Mesenchymal stem cell (in vitro differentiated cells and primary cell): ENCODE measurements around the gene PCMT1.

Source experiments
- DNase-seq: peaks from one replicate; pipeline ENCODE4 v3.0.0-alpha.2; 2013
- H2AFZ ChIP-seq: one replicate; pipeline ENCODE4 v1.6.1; 2013; ENCODE audit warnings: low read depth, mild to moderate bottlenecking, control low read depth, inconsistent platforms, low read length, moderate library complexity
- H2AK5ac ChIP-seq: 2 replicates; pipeline ENCODE4 v1.6.1; 2013; ENCODE audit warnings: low read length, moderate library complexity, mild to moderate bottlenecking, inconsistent platforms; ENCODE audit not compliant: severe bottlenecking
- H2BK120ac ChIP-seq: one replicate; pipeline ENCODE4 v1.6.1; 2013; ENCODE audit warnings: low read depth, mild to moderate bottlenecking, inconsistent platforms, low read length, moderate library complexity
- H2BK12ac ChIP-seq, 2 experiments: one replicate each; pipeline ENCODE4 v1.6.1; 2013; ENCODE audit warnings: inconsistent platforms in 2 of 2, low read length in 2 of 2, mild to moderate bottlenecking in 2 of 2, moderate library complexity in 2 of 2, control low read depth in 1 of 2
- H2BK15ac ChIP-seq: one replicate; pipeline ENCODE4 v1.6.1; 2013; ENCODE audit warnings: mild to moderate bottlenecking, low read depth, inconsistent platforms; ENCODE audit not compliant: poor library complexity, severe bottlenecking
- H2BK5ac ChIP-seq: 2 replicates; pipeline ENCODE4 v1.6.1; 2013; ENCODE audit warnings: low read depth, mild to moderate bottlenecking, low read length, control low read depth, inconsistent platforms; ENCODE audit not compliant: poor library complexity, severe bottlenecking
- H3K14ac ChIP-seq, 2 experiments: one replicate each; pipeline ENCODE4 v1.6.1; 2013; ENCODE audit warnings: inconsistent platforms in 2 of 2, low read length in 2 of 2, control low read depth in 1 of 2, mild to moderate bottlenecking in 1 of 2, moderate library complexity in 1 of 2
- H3K18ac ChIP-seq, 2 experiments: one replicate each; pipeline ENCODE4 v1.6.1; 2013; ENCODE audit warnings: inconsistent platforms in 2 of 2, low read length in 2 of 2, control low read depth in 1 of 2, low read depth in 1 of 2, mild to moderate bottlenecking in 1 of 2
- H3K23ac ChIP-seq, 2 experiments: one replicate each; pipeline ENCODE4 v1.6.1; 2013; ENCODE audit warnings: inconsistent platforms in 2 of 2, low read length in 2 of 2, mild to moderate bottlenecking in 2 of 2, moderate library complexity in 2 of 2, control low read depth in 1 of 2
- H3K27ac ChIP-seq: 2 replicates; pipeline ENCODE4 v1.5.1; 2013; ENCODE audit warnings: mild to moderate bottlenecking, moderate library complexity, low read length, control low read depth, inconsistent platforms; ENCODE audit not compliant: poor library complexity, severe bottlenecking
- H3K27me3 ChIP-seq, 2 experiments: 2 replicates each; pipeline versions ENCODE4 v1.6.1 to v1.7.0; 2013; ENCODE audit warnings: low read length in 2 of 2, mild to moderate bottlenecking in 2 of 2, moderate library complexity in 2 of 2, control low read depth in 1 of 2, inconsistent platforms in 1 of 2; ENCODE audit not compliant: control insufficient read depth in 1 of 2, insufficient read depth in 1 of 2
- H3K36me3 ChIP-seq, 2 experiments: 2 replicates each; pipeline versions ENCODE4 v1.6.1 to v1.7.0; 2013; ENCODE audit warnings: low read length in 2 of 2, control low read depth in 1 of 2, inconsistent platforms in 1 of 2, low read depth in 1 of 2, mild to moderate bottlenecking in 1 of 2; ENCODE audit not compliant: insufficient read depth in 2 of 2, control insufficient read depth in 1 of 2
- H3K4ac ChIP-seq, 2 experiments: one replicate each; pipeline ENCODE4 v1.6.1; 2013; ENCODE audit warnings: inconsistent platforms in 2 of 2, low read length in 2 of 2, mild to moderate bottlenecking in 2 of 2, moderate library complexity in 2 of 2, control low read depth in 1 of 2, low read depth in 1 of 2
- H3K4me1 ChIP-seq: 2 replicates; pipeline ENCODE4 v1.6.1; 2013; ENCODE audit warnings: low read depth, low read length, control low read depth; ENCODE audit not compliant: control insufficient read depth, insufficient read depth
- H3K4me2 ChIP-seq: 2 replicates; pipeline ENCODE4 v1.6.1; 2013; ENCODE audit warnings: low read length, mild to moderate bottlenecking, inconsistent platforms; ENCODE audit not compliant: poor library complexity, severe bottlenecking
- H3K4me3 ChIP-seq, 2 experiments: 2 replicates each; pipeline versions ENCODE4 v1.5.1 to v1.7.0; 2013; ENCODE audit warnings: low read length in 2 of 2, mild to moderate bottlenecking in 2 of 2, control low read depth in 1 of 2, low read depth in 1 of 2; ENCODE audit not compliant: insufficient read depth in 1 of 2
- H3K79me1 ChIP-seq: replicated peaks from 2 replicates; pipeline ENCODE4 v1.6.1; 2013; ENCODE audit warnings: mild to moderate bottlenecking, control low read depth, low read length, inconsistent platforms; ENCODE audit not compliant: poor library complexity, severe bottlenecking
- H3K9ac ChIP-seq: 2 replicates; pipeline ENCODE4 v1.7.0; 2013; ENCODE audit warnings: mild to moderate bottlenecking, low read length, moderate library complexity
- H3K9me3 ChIP-seq: 2 replicates; pipeline ENCODE4 v1.7.0; 2013; ENCODE audit warnings: mild to moderate bottlenecking, low read length; ENCODE audit not compliant: control insufficient read depth
- H4K8ac ChIP-seq: one replicate; pipeline ENCODE4 v1.6.1; 2013; ENCODE audit warnings: inconsistent platforms, mild to moderate bottlenecking, low read length, moderate library complexity
- H4K91ac ChIP-seq: one replicate; pipeline ENCODE4 v1.6.1; 2013; ENCODE audit warnings: mild to moderate bottlenecking, low read length, inconsistent platforms
- WGBS: methylation state at CpG from one replicate; pipeline ENCODE4 v1.1.7; 2013; ENCODE audit warnings: mixed read lengths; 5-methylcytosine and 5-hydroxymethylcytosine counted together

Gene PCMT1

DNA sequence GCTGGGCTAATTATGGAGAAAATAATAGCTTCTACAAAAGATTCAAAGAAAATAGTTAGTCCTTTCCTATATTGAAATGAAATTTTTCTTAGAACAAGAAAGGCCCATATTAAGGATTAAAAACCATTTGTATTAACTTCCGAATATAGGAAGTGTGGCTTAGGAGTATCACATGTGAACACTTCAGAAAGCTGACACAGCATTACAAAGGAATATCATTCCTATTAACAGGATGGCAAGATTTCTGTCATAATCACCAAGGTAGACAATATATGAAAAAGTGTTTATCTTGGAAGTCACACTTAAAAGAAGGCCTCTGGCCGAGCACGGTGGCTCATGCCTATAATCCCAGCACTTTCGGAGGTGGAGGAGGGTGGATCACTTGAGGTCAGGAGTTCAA lies 26.3 kb upstream of the PCMT1 start:
- Histone ChIP-seq H2AK5ac (no peak overlapping the region), H3K79me1 (no peaks in the 10 kb centered on the region), H2BK15ac (no peak overlapping the region), H3K9ac (peak overlapping the region; percentile 40), H3K9me3 (no peaks in the 10 kb centered on the region), H2BK12ac (no peak overlapping the region), H3K4me2 (no peak overlapping the region), H3K4me3 (no peak overlapping the region), H2AFZ (no peak overlapping the region), H3K18ac (no peak overlapping the region), H2BK5ac (no peak overlapping the region), H3K36me3 (peaks cover 7 to 26% of the 10 kb centered on the region in 2 experiments), H3K4me1 (no peaks in the 10 kb centered on the region), H2BK120ac (no peak overlapping the region), H3K27me3 (no peaks in the 10 kb centered on the region), H3K14ac (no peak overlapping the region), H3K4ac (no peak overlapping the region), H3K23ac (no peak overlapping the region), H4K8ac (no peak overlapping the region), H4K91ac (no peak overlapping the region), H3K27ac (no peak overlapping the region)
- WGBS: 98% methylated on average over 3 of the region's 4 CpGs
- no peak for DNase-seq

GRCh38 chr6:149723771-149724417 lies 25.6 kb upstream of the PCMT1 start:
- Histone ChIP-seq H3K4me2 (no peak overlapping the region), H3K27me3 (no peaks in the 10 kb centered on the region), H3K4ac (no peak overlapping the region), H3K27ac (no peak overlapping the region), H3K9me3 (no peaks in the 10 kb centered on the region), H2BK15ac (no peak overlapping the region), H3K79me1 (peaks cover 2% of the 10 kb centered on the region), H4K8ac (no peak overlapping the region), H3K4me3 (no peak overlapping the region), H3K4me1 (no peaks in the 10 kb centered on the region), H3K23ac (no peak overlapping the region), H3K14ac (no peak overlapping the region), H2AFZ (no peak overlapping the region), H3K36me3 (peaks cover 9 to 32% of the 10 kb centered on the region in 2 experiments), H4K91ac (no peak overlapping the region), H2BK120ac (no peak overlapping the region), H3K18ac (no peak overlapping the region), H2BK12ac (no peak overlapping the region), H3K9ac (peak overlapping the region; percentile 40), H2BK5ac (no peak overlapping the region), H2AK5ac (no peak overlapping the region)
- WGBS: 74% methylated on average over 10 of the region's 10 CpGs
- peak; percentile 90 for DNase-seq

- DNase-seq: no peak
- no peak overlapping the region for H4K8ac ChIP-seq
- H3K36me3 ChIP-seq: peaks cover 21 to 50% of the 10 kb centered on the region in 2 experiments
- H2BK12ac ChIP-seq: no peak overlapping the region
- no peak overlapping the region for H3K4me3 ChIP-seq
- no peaks in the 10 kb centered on the region for H3K9me3 ChIP-seq
- no peak overlapping the region for H3K27ac ChIP-seq
- no peak overlapping the region for H2BK120ac ChIP-seq
- H3K14ac ChIP-seq: no peak overlapping the region
- no peak overlapping the region for H3K23ac ChIP-seq
- no peak overlapping the region for H2AFZ ChIP-seq
- no peaks in the 10 kb centered on the region for H3K27me3 ChIP-seq
- no peaks in the 10 kb centered on the region for H3K4me1 ChIP-seq
- H3K9ac ChIP-seq: no peak overlapping the region
- no peak overlapping the region for H2BK5ac ChIP-seq
- H3K79me1 ChIP-seq: peaks cover 2% of the 10 kb centered on the region
- no peak overlapping the region for H3K18ac ChIP-seq
- no peak overlapping the region for H3K4ac ChIP-seq
- H2BK15ac ChIP-seq: no peak overlapping the region
- WGBS: 94% methylated on average over 3 of the region's 3 CpGs
- H3K4me2 ChIP-seq: no peak overlapping the region
- no peak overlapping the region for H2AK5ac ChIP-seq
- no peak overlapping the region for H4K91ac ChIP-seq
Measured at GRCh38 chr6:149725785-149726184, 23.8 kb upstream of the PCMT1 start.

DNA sequence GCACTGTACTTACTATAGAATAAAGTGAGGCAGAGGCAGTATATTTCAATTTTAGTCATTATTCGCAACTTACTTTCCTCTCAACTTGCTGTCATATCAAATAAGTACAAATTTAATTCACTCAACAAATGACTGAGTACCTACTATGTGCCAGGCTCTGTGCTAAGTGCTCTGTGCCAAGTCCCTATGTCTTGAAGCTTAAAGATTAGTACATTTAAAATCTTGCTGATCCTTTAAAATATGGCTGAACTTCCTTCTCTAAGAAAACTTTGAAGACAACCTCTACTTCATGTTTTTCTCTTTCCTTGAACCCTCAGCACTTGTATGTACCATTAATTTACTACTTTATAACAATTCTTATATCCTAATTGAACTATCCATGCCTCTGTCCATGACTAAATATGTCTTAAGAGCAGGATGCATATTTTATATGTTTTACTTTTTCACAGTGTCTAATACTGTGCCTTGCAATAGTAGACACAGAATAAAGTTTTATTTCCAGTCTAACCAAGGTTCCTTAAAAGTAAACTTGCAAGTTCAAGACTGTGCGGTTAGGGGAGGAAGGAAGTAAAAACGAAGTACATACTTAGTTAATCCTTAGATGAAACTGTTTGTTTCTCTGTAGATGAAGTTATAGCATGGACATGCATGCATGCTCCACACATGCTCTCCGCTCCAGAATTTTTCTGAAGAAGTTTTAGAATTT lies 21.6 kb upstream of the PCMT1 start:
- H3K36me3 ChIP-seq: peaks cover 30 to 62% of the 10 kb centered on the region in 2 experiments
- no peak for DNase-seq
- H2BK15ac ChIP-seq: no peak overlapping the region
- no peak overlapping the region for H2AK5ac ChIP-seq
- no peak overlapping the region for H4K8ac ChIP-seq
- peaks cover 2% of the 10 kb centered on the region for H3K79me1 ChIP-seq
- H2AFZ ChIP-seq: no peak overlapping the region
- H3K4me1 ChIP-seq: no peaks in the 10 kb centered on the region
- no peak overlapping the region for H3K9ac ChIP-seq
- H3K4me3 ChIP-seq: no peak overlapping the region
- no peak overlapping the region for H2BK12ac ChIP-seq
- H2BK120ac ChIP-seq: no peak overlapping the region
- no peak overlapping the region for H3K4ac ChIP-seq
- no peaks in the 10 kb centered on the region for H3K27me3 ChIP-seq
- H3K14ac ChIP-seq: no peak overlapping the region
- H3K27ac ChIP-seq: no peak overlapping the region
- H3K9me3 ChIP-seq: no peaks in the 10 kb centered on the region
- no peak overlapping the region for H3K18ac ChIP-seq
- WGBS: 94% methylated on average over 4 of the region's 4 CpGs
- H4K91ac ChIP-seq: no peak overlapping the region
- no peak overlapping the region for H3K4me2 ChIP-seq
- no peak overlapping the region for H3K23ac ChIP-seq
- H2BK5ac ChIP-seq: no peak overlapping the region
